Keratinocyte (primary cell): ENCODE data around the gene SFT2D3.

Source experiments
- EZH2 ChIP-seq: IDR thresholded peaks from one replicate; pipeline ENCODE4 v1.6.1; 2012; ENCODE audit warnings: inconsistent platforms, mild to moderate bottlenecking, low read length, moderate library complexity
- TF ChIP-seq, protein P1 (sequence below), 3 experiments: IDR thresholded peaks in 1 of 3; conservative IDR thresholded peaks in 1 of 3; optimal IDR thresholded peaks in 1 of 3; 2 replicates in 2 of 3; 3 replicates in 1 of 3; pipeline versions ENCODE3 to v1.5.1; 2011; ENCODE audit warnings: low read length in 3 of 3, mild to moderate bottlenecking in 3 of 3, moderate library complexity in 2 of 3, control low read depth in 1 of 3, inconsistent platforms in 1 of 3; ENCODE audit not compliant: insufficient read depth in 2 of 3; ENCODE audit errors: extremely low read depth in 1 of 3

DNA sequence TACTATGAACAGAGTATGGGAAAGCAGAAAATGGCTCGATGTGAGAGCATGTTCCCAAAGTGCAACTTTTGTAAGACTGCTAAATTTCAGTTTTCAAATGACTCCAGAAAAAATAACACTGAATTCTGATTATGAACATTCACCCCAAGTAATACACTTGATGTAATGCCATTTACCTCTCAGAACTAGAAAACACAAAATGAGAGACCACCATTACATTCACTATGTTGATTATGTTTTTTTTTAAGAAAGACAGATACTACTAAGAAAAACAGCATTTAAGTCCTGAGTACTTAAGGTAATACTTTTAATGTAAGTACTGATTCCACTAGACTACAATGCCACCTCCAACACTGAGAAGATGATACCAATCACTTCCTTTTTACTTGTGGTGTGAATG is 38.5 kb downstream of the SFT2D3 start:
- TF ChIP-seq, protein P1, sequence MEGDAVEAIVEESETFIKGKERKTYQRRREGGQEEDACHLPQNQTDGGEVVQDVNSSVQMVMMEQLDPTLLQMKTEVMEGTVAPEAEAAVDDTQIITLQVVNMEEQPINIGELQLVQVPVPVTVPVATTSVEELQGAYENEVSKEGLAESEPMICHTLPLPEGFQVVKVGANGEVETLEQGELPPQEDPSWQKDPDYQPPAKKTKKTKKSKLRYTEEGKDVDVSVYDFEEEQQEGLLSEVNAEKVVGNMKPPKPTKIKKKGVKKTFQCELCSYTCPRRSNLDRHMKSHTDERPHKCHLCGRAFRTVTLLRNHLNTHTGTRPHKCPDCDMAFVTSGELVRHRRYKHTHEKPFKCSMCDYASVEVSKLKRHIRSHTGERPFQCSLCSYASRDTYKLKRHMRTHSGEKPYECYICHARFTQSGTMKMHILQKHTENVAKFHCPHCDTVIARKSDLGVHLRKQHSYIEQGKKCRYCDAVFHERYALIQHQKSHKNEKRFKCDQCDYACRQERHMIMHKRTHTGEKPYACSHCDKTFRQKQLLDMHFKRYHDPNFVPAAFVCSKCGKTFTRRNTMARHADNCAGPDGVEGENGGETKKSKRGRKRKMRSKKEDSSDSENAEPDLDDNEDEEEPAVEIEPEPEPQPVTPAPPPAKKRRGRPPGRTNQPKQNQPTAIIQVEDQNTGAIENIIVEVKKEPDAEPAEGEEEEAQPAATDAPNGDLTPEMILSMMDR (optimal IDR thresholded peaks at IDR 0.05 in 1 of 3, IDR thresholded peaks at IDR 0.05 in 1 of 3, conservative IDR thresholded peaks at IDR 0.05 in 1 of 3; ENCODE audit: extremely low read depth in 1 of 3, insufficient read depth in 2 of 3, low read length in 3 of 3), result no peak
- TF ChIP-seq EZH2, result no peak
